Right cardiac atrium (tissue), 5 donors: Measurements from ENCODE around the gene NLRP12. TPM values are rescaled to one million over a fixed set of nuclear protein-coding genes. Genes with fewer than 3 reads are reported as not detected.
"Not testable (repeated sequence)": the region's sequence is repeated elsewhere in the genome, so short reads cannot be mapped to it uniquely, and the experiment has no call there.

Source experiments
- ATAC-seq, 2 donors: fragments of 200-7000 bp; cut with Tn5 transposase; one replicate each; pipeline versions ENCODE4 v1.8.0 to v1.9.1; 2020; ENCODE audit warnings: moderate library complexity in 2 of 2, mild to moderate bottlenecking in 1 of 2
- DNase-seq, 3 donors: peaks; one replicate each; pipeline ENCODE4 v3.0.0-alpha.2; 2020
- H3K27ac ChIP-seq: one replicate; pipeline ENCODE4 v1.5.1; 2013; ENCODE audit warnings: mild to moderate bottlenecking, low read length, control low read depth, moderate library complexity
- H3K27me3 ChIP-seq: one replicate; pipeline ENCODE4 v1.6.1; 2013; ENCODE audit not compliant: control insufficient read depth, insufficient read depth
- H3K4me1 ChIP-seq: one replicate; pipeline ENCODE4 v1.6.1; 2013; ENCODE audit warnings: low read length; ENCODE audit not compliant: control insufficient read depth, insufficient read depth
- H3K4me3 ChIP-seq: one replicate; pipeline ENCODE4 v1.5.1; 2013; ENCODE audit warnings: low read length, control low read depth
- H3K9me3 ChIP-seq: one replicate; pipeline ENCODE4 v1.6.1; 2013; ENCODE audit warnings: low read length; ENCODE audit not compliant: control insufficient read depth
- WGBS: extraction: QIAGEN DNeasy Blood & Tissue Kit; methylation state at CpG from one replicate; pipeline ENCODE4 v1.1.7; 2013; 5-methylcytosine and 5-hydroxymethylcytosine counted together
- intact Hi-C, 4 donors: fragments of 100-400 bp; cut with DNase I; formaldehyde crosslinking; loops; one replicate each; pipeline versions ENCODE4 v1.11.0 to v1.14.0; 2022 to 2023
- polyA plus RNA-seq: library from polyadenylated mRNA; stranded (reverse); fragments of 200-250 nt; gene quantifications from one replicate; pipeline ENCODE4 v1.2.3, GENCODE V29; 2013
- total RNA-seq, 4 donors: library from RNA; stranded (reverse); fragmentation: NEBNext Ultra II Directional; extraction: Animal tissue kit (Norgen Biotek cat#: 25700); gene quantifications; one replicate each; pipeline ENCODE4 v1.2.1, GENCODE V29; 2021
- donor health status: healthy with polysubstance abuse.
- donor health status: DM: no; HTN: yes; CAD: no.
- donor health status: DM: no; HTN: no; CAD: no.
- donor health status: DM: no; HTN: yes; CAD: no; lungs with severe emphysema.
- donor health status: DM: yes; HTN: yes; CAD: no.

The NLRP12 gene
- total and polyA plus RNA-seq, 5 donors: 0.20 to 0.71 (median 0.56) TPM

GRCh38 chr19:53866865-53867224 is 42.7 kb upstream of the NLRP12 start:
- intact Hi-C loops: no loop called here
- WGBS: 14% methylated on average over 14 of the region's 14 CpGs
- peak; percentile 45 to 74 (median 65) for DNase-seq

GRCh38 chr19:53865918-53866864 is 42.1 kb upstream of the NLRP12 start:
- H3K4me3 ChIP-seq: peak overlapping the region; percentile 99
- H3K27ac ChIP-seq: peak overlapping the region; percentile 97
- peaks cover 7% of the 10 kb centered on the region for H3K4me1 ChIP-seq
- ATAC-seq: peak; percentile 62 to 63
- peak; percentile 91 to 96 (median 95) for DNase-seq
- WGBS: 1% methylated on average over 50 of the region's 50 CpGs
- no peaks in the 10 kb centered on the region for H3K9me3 ChIP-seq
- intact Hi-C loops: no loop called here
- no peaks in the 10 kb centered on the region for H3K27me3 ChIP-seq

More at GRCh38 chr19:53866865-53867224, 42.7 kb upstream of the NLRP12 start:
- peak overlapping the region; percentile 99 for H3K4me3 ChIP-seq
- no peak for ATAC-seq
- no peaks in the 10 kb centered on the region for H3K27me3 ChIP-seq
- peak overlapping the region; percentile 97 for H3K27ac ChIP-seq
- peaks cover 7% of the 10 kb centered on the region for H3K4me1 ChIP-seq
- no peaks in the 10 kb centered on the region for H3K9me3 ChIP-seq

GRCh38 chr19:53865523-53865917 is 41.4 kb upstream of the NLRP12 start:
- H3K9me3 ChIP-seq: no peaks in the 10 kb centered on the region
- H3K4me3 ChIP-seq: no peak overlapping the region
- ATAC-seq (no peak), DNase-seq (no peak)
- peak overlapping the region; percentile 97 for H3K27ac ChIP-seq
- H3K27me3 ChIP-seq: no peaks in the 10 kb centered on the region
- intact Hi-C loops: no loop called here
- peaks cover 7% of the 10 kb centered on the region for H3K4me1 ChIP-seq
- 57% methylated on average over 9 of the region's 9 CpGs for WGBS

GRCh38 chr19:53864308-53864836 is 40.3 kb upstream of the NLRP12 start:
- no peak overlapping the region for H3K27ac ChIP-seq
- H3K4me3 ChIP-seq: no peak overlapping the region
- intact Hi-C loops: no loop called here
- DNase-seq: no peak
- peaks cover 7% of the 10 kb centered on the region for H3K4me1 ChIP-seq
- H3K9me3 ChIP-seq: no peaks in the 10 kb centered on the region
- no peak for ATAC-seq
- no peaks in the 10 kb centered on the region for H3K27me3 ChIP-seq
- 82% methylated on average over 6 of the region's 6 CpGs for WGBS

GRCh38 chr19:53853707-53854106 is 29.6 kb upstream of the NLRP12 start:
- Histone ChIP-seq H3K4me3 (no peak overlapping the region), H3K4me1 (no peaks in the 10 kb centered on the region), H3K27ac (no peak overlapping the region), H3K9me3 (no peaks in the 10 kb centered on the region), H3K27me3 (no peaks in the 10 kb centered on the region)
- 90% methylated on average over 2 of the region's 2 CpGs for WGBS
- DNase-seq (no peak), ATAC-seq (no peak)
- intact Hi-C loops: no loop called here

GRCh38 chr19:53849237-53849676 is 25.1 kb upstream of the NLRP12 start:
- DNase-seq (no peak), ATAC-seq (peak; percentile 48 to 86)
- Histone ChIP-seq H3K9me3 (no peaks in the 10 kb centered on the region), H3K27me3 (no peaks in the 10 kb centered on the region), H3K4me3 (no peak overlapping the region), H3K4me1 (no peaks in the 10 kb centered on the region), H3K27ac (peak overlapping the region; percentile 50)
- intact Hi-C loops: loop anchor here in 1 of 4 donors (10.0 kb wide), 1 partner anchor 176 kb away; no protein-coding TSS in a partner anchor
- WGBS: 41% methylated on average over 11 of the region's 11 CpGs

- WGBS: 29% methylated on average over 8 of the region's 8 CpGs
- H3K27me3 ChIP-seq: no peaks in the 10 kb centered on the region
Observed at GRCh38 chr19:53847555-53847954, 23.4 kb upstream of the NLRP12 start.

GRCh38 chr19:53844849-53845246 is 20.7 kb upstream of the NLRP12 start:
- intact Hi-C loops: loop anchor here (5.0 to 10.0 kb wide), 2 partner anchors 177 to 180 kb away; no protein-coding TSS in a partner anchor
- 88% methylated on average over 9 of the region's 9 CpGs for WGBS
- DNase-seq: no peak
- H3K27me3 ChIP-seq: no peaks in the 10 kb centered on the region
- H3K4me3 ChIP-seq: no peak overlapping the region
- no peaks in the 10 kb centered on the region for H3K4me1 ChIP-seq
- no peak overlapping the region for H3K27ac ChIP-seq
- no peak for ATAC-seq
- H3K9me3 ChIP-seq: no peaks in the 10 kb centered on the region

More at GRCh38 chr19:53847555-53847954, 23.4 kb upstream of the NLRP12 start:
- no peak overlapping the region for H3K4me3 ChIP-seq
- H3K9me3 ChIP-seq: no peaks in the 10 kb centered on the region
- no peak for DNase-seq
- no peak overlapping the region for H3K27ac ChIP-seq
- ATAC-seq: no peak
- H3K4me1 ChIP-seq: no peaks in the 10 kb centered on the region
- intact Hi-C loops: loop anchor here in 1 of 4 donors (10.0 kb wide), 1 partner anchor 177 kb away; no protein-coding TSS in a partner anchor

- not testable (repeated sequence) for H3K9me3 ChIP-seq, H3K4me3 ChIP-seq, H3K4me1 ChIP-seq, DNase-seq, H3K27me3 ChIP-seq, ATAC-seq, H3K27ac ChIP-seq
- WGBS: 84% methylated on average over 4 of the region's 4 CpGs
- intact Hi-C loops: loop anchor here (5.0 to 10.0 kb wide), 2 partner anchors 181 to 184 kb away; no protein-coding TSS in a partner anchor
Observed at GRCh38 chr19:53840914-53841313, 16.8 kb upstream of the NLRP12 start.

- H3K4me1 ChIP-seq, ATAC-seq, DNase-seq, H3K9me3 ChIP-seq, H3K27ac ChIP-seq, H3K4me3 ChIP-seq, H3K27me3 ChIP-seq: not testable (repeated sequence)
- intact Hi-C loops: loop anchor here (5.0 to 10.0 kb wide), 2 partner anchors 182 to 185 kb away; no protein-coding TSS in a partner anchor
- WGBS: 94% methylated on average over 12 of the region's 12 CpGs
Observed at GRCh38 chr19:53840241-53840640, 16.1 kb upstream of the NLRP12 start.

GRCh38 chr19:53838446-53838845 is 14.3 kb upstream of the NLRP12 start:
- 78% methylated on average over 5 of the region's 5 CpGs for WGBS
- ATAC-seq, H3K9me3 ChIP-seq, H3K27ac ChIP-seq, H3K4me1 ChIP-seq, H3K4me3 ChIP-seq, H3K27me3 ChIP-seq, intact Hi-C loops, DNase-seq: not testable (repeated sequence)
